ENCODE measurements around the gene POMT1. TPM values are rescaled to one million over a fixed set of nuclear protein-coding genes. Genes with fewer than 3 reads are reported as not detected.
"Not testable (repeated sequence)": the region's sequence is repeated elsewhere in the genome, so short reads cannot be mapped to it uniquely, and the experiment has no call there.

Gene POMT1
- total RNA-seq, 1 donor from 2014 or later, result 29.8 TPM

GRCh38 chr9:131469356-131469755, 33.4 kb upstream of the POMT1 start:
- no peak for ATAC-seq (ENCODE audit: low read depth)
- CTCF ChIA-PET, result no interaction called here

GRCh38 chr9:131469951-131470350, 32.8 kb upstream of the POMT1 start:
- DNase-seq, result no peak
- CTCF ChIA-PET, result no interaction called here
- H3K27ac Mint-ChIP-seq, result no peak overlapping the region

More at GRCh38 chr9:131469356-131469755, 33.4 kb upstream of the POMT1 start:
- intact Hi-C loops (cut with micrococcal nuclease), result no loop called here
- no peak for DNase-seq
- Mint-ChIP-seq H3K4me3 (no peak overlapping the region), H3K4me1 (no peaks in the 10 kb centered on the region), H3K27ac (no peak overlapping the region), H3K36me3 (ENCODE audit: low read depth) (peaks cover 90% of the 10 kb centered on the region), H3K27me3 (no peaks in the 10 kb centered on the region), H3K9me3 (no peaks in the 10 kb centered on the region)
- TF ChIP-seq CTCF (IDR thresholded peaks at IDR 0.05), result no peak
- POLR2A ChIA-PET, result interaction anchor here (0.5 kb wide), 1 partner anchor 96 kb away, joined by 4 read pairs; no protein-coding TSS in a partner anchor

GRCh38 chr9:131470581-131470991, 32.1 kb upstream of the POMT1 start:
- no peaks in the 10 kb centered on the region for H3K27me3 Mint-ChIP-seq
- no peak overlapping the region for H3K27ac Mint-ChIP-seq
- no peaks in the 10 kb centered on the region for H3K4me1 Mint-ChIP-seq
- CTCF ChIA-PET, result no interaction called here
- no peaks in the 10 kb centered on the region for H3K9me3 Mint-ChIP-seq
- ATAC-seq (ENCODE audit: low read depth) (no peak), DNase-seq (no peak)
- no peak overlapping the region for H3K4me3 Mint-ChIP-seq
- peaks cover 90% of the 10 kb centered on the region for H3K36me3 Mint-ChIP-seq (ENCODE audit: low read depth)
- POLR2A ChIA-PET, result no interaction called here
- intact Hi-C loops (cut with micrococcal nuclease), result no loop called here
- no peak for TF ChIP-seq CTCF (IDR thresholded peaks at IDR 0.05)

More at GRCh38 chr9:131469951-131470350, 32.8 kb upstream of the POMT1 start:
- H3K4me1 Mint-ChIP-seq, result no peaks in the 10 kb centered on the region
- H3K4me3 Mint-ChIP-seq, result no peak overlapping the region
- no peak for TF ChIP-seq CTCF (IDR thresholded peaks at IDR 0.05)
- peaks cover 90% of the 10 kb centered on the region for H3K36me3 Mint-ChIP-seq (ENCODE audit: low read depth)
- no peak for ATAC-seq (ENCODE audit: low read depth)
- no peaks in the 10 kb centered on the region for H3K27me3 Mint-ChIP-seq
- intact Hi-C loops (cut with micrococcal nuclease), result no loop called here
- POLR2A ChIA-PET, result interaction anchor here (0.5 kb wide), 1 partner anchor 96 kb away, joined by 4 read pairs; no protein-coding TSS in a partner anchor
- H3K9me3 Mint-ChIP-seq, result no peaks in the 10 kb centered on the region

- POLR2A ChIA-PET; H3K27me3 Mint-ChIP-seq; H3K27ac Mint-ChIP-seq; H3K9me3 Mint-ChIP-seq; CTCF ChIA-PET; intact Hi-C loops (cut with micrococcal nuclease); DNase-seq; ATAC-seq (ENCODE audit: low read depth); H3K4me1 Mint-ChIP-seq; H3K4me3 Mint-ChIP-seq: not testable (repeated sequence)
- peaks cover 89% of the 10 kb centered on the region for H3K36me3 Mint-ChIP-seq (ENCODE audit: low read depth)
These were observed 30.6 kb upstream of the POMT1 start for GRCh38 chr9:131472085-131472484.

GRCh38 chr9:131473198-131473885, 29.4 kb upstream of the POMT1 start:
- Mint-ChIP-seq H3K4me1 (no peaks in the 10 kb centered on the region), H3K36me3 (ENCODE audit: low read depth) (peaks cover 90% of the 10 kb centered on the region), H3K4me3 (no peak overlapping the region), H3K27me3 (no peaks in the 10 kb centered on the region), H3K9me3 (no peaks in the 10 kb centered on the region), H3K27ac (no peak overlapping the region)
- ChIA-PET CTCF (interaction anchor here (1.0 to 1.3 kb wide), 2 partner anchors 137 to 204 kb away, joined by 3 read pairs; no protein-coding TSS in a partner anchor), POLR2A (no interaction called here)
- ATAC-seq (ENCODE audit: low read depth) (no peak), DNase-seq (no peak)
- intact Hi-C loops (cut with micrococcal nuclease), result no loop called here
- no peak for TF ChIP-seq CTCF (IDR thresholded peaks at IDR 0.05)

Data from activated B cell treated with CpG ODN at 0.5 μM for 24 hours (primary cell).